ENCODE results near the gene KCNQ1. TPM values are rescaled to one million over a fixed set of nuclear protein-coding genes. Genes with fewer than 3 reads are reported as not detected.

The KCNQ1 gene
- total and polyA plus RNA-seq, 8 donors: 7.1 to 37.7 (median 9.9) TPM

- ATAC-seq: no peak
Observed at GRCh38 chr11:2561696-2562581, 117.1 kb downstream of the KCNQ1 start.

GRCh38 chr11:2562890-2563212 lies 118.0 kb downstream of the KCNQ1 start:
- no peak for DNase-seq
- H3K27me3 ChIP-seq: no peaks in the 10 kb centered on the region
- no peak overlapping the region for H3K27ac ChIP-seq
- peaks cover 0 to 3% of the 10 kb centered on the region in 2 donors for H3K4me1 ChIP-seq
- H3K36me3 ChIP-seq: no peaks in the 10 kb centered on the region
- no peak for TF ChIP-seq CTCF (IDR thresholded peaks at IDR 0.05)
- no peak overlapping the region for H3K4me3 ChIP-seq
- no peaks in the 10 kb centered on the region for H3K9me3 ChIP-seq
- intact Hi-C loops (cut with DNase I): no loop called here
- no peak for ATAC-seq

More at GRCh38 chr11:2561696-2562581, 117.1 kb downstream of the KCNQ1 start:
- Histone ChIP-seq H3K4me3 (no peak overlapping the region), H3K9me3 (peaks cover 0 to 4% of the 10 kb centered on the region in 2 donors), H3K4me1 (peaks cover 0 to 3% of the 10 kb centered on the region in 2 donors), H3K36me3 (no peaks in the 10 kb centered on the region), H3K27me3 (no peaks in the 10 kb centered on the region), H3K27ac (no peak overlapping the region)
- intact Hi-C loops (cut with DNase I): no loop called here
- DNase-seq: peak in 2 of 4 donors; percentile 27 to 72
- no peak for TF ChIP-seq CTCF (IDR thresholded peaks at IDR 0.05)

GRCh38 chr11:2563213-2564007 lies 118.6 kb downstream of the KCNQ1 start:
- TF ChIP-seq CTCF (IDR thresholded peaks at IDR 0.05): no peak
- Histone ChIP-seq H3K36me3 (no peaks in the 10 kb centered on the region), H3K9me3 (no peaks in the 10 kb centered on the region), H3K27me3 (no peaks in the 10 kb centered on the region), H3K4me3 (no peak overlapping the region), H3K27ac (no peak overlapping the region), H3K4me1 (peaks cover 0 to 3% of the 10 kb centered on the region in 2 donors)
- ATAC-seq: no peak
- intact Hi-C loops (cut with DNase I): no loop called here
- peak in 2 of 4 donors; percentile 26 to 48 for DNase-seq

GRCh38 chr11:2564008-2564530 lies 119.3 kb downstream of the KCNQ1 start:
- intact Hi-C loops (cut with DNase I): no loop called here
- no peaks in the 10 kb centered on the region for H3K36me3 ChIP-seq
- H3K4me1 ChIP-seq: peaks cover 0 to 3% of the 10 kb centered on the region in 2 donors
- no peak overlapping the region for H3K4me3 ChIP-seq
- DNase-seq (peak in 1 of 4 donors; percentile 68), ATAC-seq (no peak)
- H3K27me3 ChIP-seq: no peaks in the 10 kb centered on the region
- no peaks in the 10 kb centered on the region for H3K9me3 ChIP-seq
- no peak overlapping the region for H3K27ac ChIP-seq
- TF ChIP-seq CTCF (IDR thresholded peaks at IDR 0.05): no peak
